ENCODE data around the gene FASTKD1. TPM values are rescaled to one million over a fixed set of nuclear protein-coding genes. Genes with fewer than 3 reads are reported as not detected.
"Not testable (repeated sequence)": the region's sequence is repeated elsewhere in the genome, so short reads cannot be mapped to it uniquely, and the experiment has no call there.

The FASTKD1 gene
- total RNA-seq, 2 experiments from 2014 or later, result 6.3 to 7.2 TPM

DNA sequence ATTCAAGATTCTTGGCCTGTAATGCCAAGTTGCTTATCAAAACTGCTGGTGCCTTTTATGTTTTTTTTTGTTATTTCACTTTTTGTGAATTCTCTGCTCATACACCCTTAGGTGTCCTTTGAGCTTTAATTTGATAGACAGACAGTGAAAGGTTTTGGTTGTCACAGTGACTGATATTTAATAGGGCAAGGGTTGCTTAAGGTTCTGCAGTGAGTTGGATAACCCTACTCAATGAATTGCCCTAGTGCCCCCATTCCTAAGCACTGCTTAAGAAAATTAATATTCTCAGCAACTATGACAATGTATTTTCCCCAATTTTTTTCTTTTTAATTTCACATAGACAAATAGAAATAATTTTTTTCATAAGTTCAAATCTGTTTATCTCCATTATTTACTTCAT, 25.9 kb upstream of the FASTKD1 start:
- intact Hi-C loops (cut with DNase I, micrococcal nuclease), result no loop called here
- peaks cover 10% of the 10 kb centered on the region for H3K4me1 ChIP-seq (ENCODE audit: insufficient read depth, low read length)
- H3K9me3 ChIP-seq (ENCODE audit: control insufficient read depth in 1 of 2, insufficient read depth in 1 of 2, low read length in 2 of 2), result no peaks in the 10 kb centered on the region
- H3K4me3 Mint-ChIP-seq, result no peak overlapping the region
- ATAC-seq (ENCODE audit: poor library complexity) (no peak), DNase-seq (no peak)
- no peak overlapping the region for H3K27ac Mint-ChIP-seq
- H3K27me3 ChIP-seq (ENCODE audit: control insufficient read depth in 1 of 2, insufficient read depth in 2 of 2, low read length in 2 of 2), result no peaks in the 10 kb centered on the region
- no peaks in the 10 kb centered on the region for H3K9me3 Mint-ChIP-seq
- H3K27ac ChIP-seq (ENCODE audit: low read depth in 1 of 2, low read length in 2 of 2), result no peak overlapping the region
- TF ChIP-seq, protein P1, sequence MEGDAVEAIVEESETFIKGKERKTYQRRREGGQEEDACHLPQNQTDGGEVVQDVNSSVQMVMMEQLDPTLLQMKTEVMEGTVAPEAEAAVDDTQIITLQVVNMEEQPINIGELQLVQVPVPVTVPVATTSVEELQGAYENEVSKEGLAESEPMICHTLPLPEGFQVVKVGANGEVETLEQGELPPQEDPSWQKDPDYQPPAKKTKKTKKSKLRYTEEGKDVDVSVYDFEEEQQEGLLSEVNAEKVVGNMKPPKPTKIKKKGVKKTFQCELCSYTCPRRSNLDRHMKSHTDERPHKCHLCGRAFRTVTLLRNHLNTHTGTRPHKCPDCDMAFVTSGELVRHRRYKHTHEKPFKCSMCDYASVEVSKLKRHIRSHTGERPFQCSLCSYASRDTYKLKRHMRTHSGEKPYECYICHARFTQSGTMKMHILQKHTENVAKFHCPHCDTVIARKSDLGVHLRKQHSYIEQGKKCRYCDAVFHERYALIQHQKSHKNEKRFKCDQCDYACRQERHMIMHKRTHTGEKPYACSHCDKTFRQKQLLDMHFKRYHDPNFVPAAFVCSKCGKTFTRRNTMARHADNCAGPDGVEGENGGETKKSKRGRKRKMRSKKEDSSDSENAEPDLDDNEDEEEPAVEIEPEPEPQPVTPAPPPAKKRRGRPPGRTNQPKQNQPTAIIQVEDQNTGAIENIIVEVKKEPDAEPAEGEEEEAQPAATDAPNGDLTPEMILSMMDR (IDR thresholded peaks at IDR 0.05), result no peak
- H3K4me3 ChIP-seq (ENCODE audit: low read length), result no peak overlapping the region
- H3K36me3 Mint-ChIP-seq (ENCODE audit: low read depth), result peaks cover 34% of the 10 kb centered on the region
- ChIA-PET CTCF (no interaction called here), POLR2A (interaction anchor here (0.8 kb wide), 1 partner anchor 26 kb away, joined by 3 read pairs; the partner anchor contains the start of gene FASTKD1)
- H3K4me1 Mint-ChIP-seq (ENCODE audit: low read depth), result peaks cover 57% of the 10 kb centered on the region
- no peaks in the 10 kb centered on the region for H3K27me3 Mint-ChIP-seq
- H3K36me3 ChIP-seq (ENCODE audit: insufficient read depth, low read length), result peaks cover 15% of the 10 kb centered on the region

DNA sequence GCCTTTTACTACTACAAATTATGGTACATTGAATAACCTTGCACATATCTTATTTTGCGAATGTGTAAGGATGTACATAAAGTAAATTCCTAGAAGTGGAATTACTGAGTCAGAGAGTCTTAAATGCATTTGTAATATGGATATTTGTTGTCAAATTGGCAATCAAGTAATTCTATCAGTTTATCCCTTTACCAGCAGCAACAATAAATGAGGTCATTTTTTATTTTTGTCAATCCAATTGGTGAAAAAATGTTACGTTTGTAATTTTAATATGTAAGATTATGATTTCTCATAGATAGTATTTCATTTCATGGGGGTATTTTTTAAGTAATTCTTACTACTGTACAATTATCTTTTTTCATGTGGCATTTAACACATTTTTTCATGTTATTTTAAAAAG, 25.3 kb upstream of the FASTKD1 start:
- peaks cover 57% of the 10 kb centered on the region for H3K4me1 Mint-ChIP-seq (ENCODE audit: low read depth)

DNA sequence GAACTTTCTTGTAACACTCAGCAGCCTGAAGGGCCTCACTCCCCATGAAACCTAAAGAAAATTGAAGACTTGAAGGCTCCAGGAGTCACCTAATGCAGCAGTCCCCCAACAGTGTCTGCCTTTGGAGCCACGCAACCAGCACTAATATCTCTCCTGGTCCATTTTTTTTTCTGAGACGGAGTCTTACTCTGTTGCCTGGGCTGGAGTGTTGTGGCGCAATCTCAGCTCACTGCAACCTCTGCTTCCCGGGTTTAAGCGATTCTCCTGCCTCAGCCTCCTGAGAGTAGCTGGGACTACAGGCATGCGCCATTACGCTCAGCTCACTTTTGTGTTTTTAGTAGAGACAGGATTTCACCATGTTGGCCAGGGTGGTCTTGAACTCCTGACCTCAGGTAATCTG, 22.9 kb upstream of the FASTKD1 start:
- H3K4me3 ChIP-seq (ENCODE audit: low read length); CTCF ChIA-PET; H3K27me3 Mint-ChIP-seq; H3K27me3 ChIP-seq (ENCODE audit: control insufficient read depth in 1 of 2, insufficient read depth in 2 of 2, low read length in 2 of 2); H3K27ac ChIP-seq (ENCODE audit: low read depth in 1 of 2, low read length in 2 of 2); H3K9me3 ChIP-seq (ENCODE audit: control insufficient read depth in 1 of 2, insufficient read depth in 1 of 2, low read length in 2 of 2); H3K36me3 ChIP-seq (ENCODE audit: insufficient read depth, low read length); H3K9me3 Mint-ChIP-seq; H3K27ac Mint-ChIP-seq; DNase-seq; H3K4me3 Mint-ChIP-seq; POLR2A ChIA-PET; ATAC-seq (ENCODE audit: poor library complexity); intact Hi-C loops (cut with DNase I, micrococcal nuclease): not testable (repeated sequence)
- peaks cover 20% of the 10 kb centered on the region for H3K36me3 Mint-ChIP-seq (ENCODE audit: low read depth)
- peaks cover 10% of the 10 kb centered on the region for H3K4me1 ChIP-seq (ENCODE audit: insufficient read depth, low read length)
- H3K4me1 Mint-ChIP-seq (ENCODE audit: low read depth), result peaks cover 46% of the 10 kb centered on the region

More for the DNA sequence above, 25.3 kb upstream of the FASTKD1 start:
- Histone ChIP-seq H3K9me3 (ENCODE audit: control insufficient read depth in 1 of 2, insufficient read depth in 1 of 2, low read length in 2 of 2) (no peaks in the 10 kb centered on the region), H3K36me3 (ENCODE audit: insufficient read depth, low read length) (peaks cover 10% of the 10 kb centered on the region), H3K4me1 (ENCODE audit: insufficient read depth, low read length) (peaks cover 10% of the 10 kb centered on the region), H3K27me3 (ENCODE audit: control insufficient read depth in 1 of 2, insufficient read depth in 2 of 2, low read length in 2 of 2) (no peaks in the 10 kb centered on the region), H3K27ac (ENCODE audit: low read depth in 1 of 2, low read length in 2 of 2) (no peak overlapping the region), H3K4me3 (ENCODE audit: low read length) (no peak overlapping the region)
- intact Hi-C loops (cut with DNase I, micrococcal nuclease), result no loop called here
- Mint-ChIP-seq H3K4me3 (no peak overlapping the region), H3K27me3 (no peaks in the 10 kb centered on the region), H3K36me3 (ENCODE audit: low read depth) (peaks cover 28% of the 10 kb centered on the region), H3K9me3 (no peaks in the 10 kb centered on the region), H3K27ac (no peak overlapping the region)
- TF ChIP-seq, protein P1 (IDR thresholded peaks at IDR 0.05), result no peak
- no peak for ATAC-seq (ENCODE audit: poor library complexity)
- CTCF ChIA-PET, result interaction anchor here (0.6 kb wide), 1 partner anchor 287 kb away, joined by 3 read pairs; no protein-coding TSS in a partner anchor
- POLR2A ChIA-PET, result interaction anchor here (0.8 kb wide), 1 partner anchor 25 kb away, joined by 3 read pairs; the partner anchor contains the start of gene FASTKD1
- DNase-seq, result no peak

DNA sequence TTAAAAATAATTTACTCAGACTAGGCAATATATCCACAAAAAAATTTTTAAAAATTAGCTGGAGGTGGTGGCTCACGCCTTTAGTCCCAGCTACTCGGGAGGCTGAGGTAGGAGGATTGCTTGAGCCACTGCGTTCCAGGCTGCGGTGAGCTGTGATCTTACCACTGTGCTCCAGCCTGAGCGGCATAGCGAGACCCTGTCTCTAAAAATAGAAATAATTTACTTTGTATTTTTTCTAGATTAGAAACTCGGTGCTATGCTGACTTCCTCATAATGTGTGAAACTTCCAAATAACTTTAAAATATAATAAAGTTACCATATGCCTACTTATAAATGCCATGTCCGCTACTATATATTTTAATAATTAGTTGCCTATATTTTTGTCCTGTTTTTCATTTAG, 17.1 kb upstream of the FASTKD1 start:
- CTCF ChIA-PET, result no interaction called here

More for the DNA sequence above, 17.1 kb upstream of the FASTKD1 start:
- peaks cover 23% of the 10 kb centered on the region for H3K36me3 Mint-ChIP-seq (ENCODE audit: low read depth)
- Histone ChIP-seq H3K9me3 (ENCODE audit: control insufficient read depth in 1 of 2, insufficient read depth in 1 of 2, low read length in 2 of 2) (no peaks in the 10 kb centered on the region), H3K36me3 (ENCODE audit: insufficient read depth, low read length) (peaks cover 9% of the 10 kb centered on the region), H3K27me3 (ENCODE audit: control insufficient read depth in 1 of 2, insufficient read depth in 2 of 2, low read length in 2 of 2) (no peaks in the 10 kb centered on the region), H3K27ac (ENCODE audit: low read depth in 1 of 2, low read length in 2 of 2) (no peak overlapping the region), H3K4me1 (ENCODE audit: insufficient read depth, low read length) (peaks cover 24% of the 10 kb centered on the region), H3K4me3 (ENCODE audit: low read length) (no peak overlapping the region)
- no peaks in the 10 kb centered on the region for H3K27me3 Mint-ChIP-seq
- no peak overlapping the region for H3K4me3 Mint-ChIP-seq
- intact Hi-C loops (cut with DNase I, micrococcal nuclease), result no loop called here
- H3K27ac Mint-ChIP-seq, result no peak overlapping the region
- H3K4me1 Mint-ChIP-seq (ENCODE audit: low read depth), result peaks cover 34% of the 10 kb centered on the region
- ATAC-seq (ENCODE audit: poor library complexity) (no peak), DNase-seq (no peak)
- TF ChIP-seq, protein P1 (IDR thresholded peaks at IDR 0.05), result no peak
- POLR2A ChIA-PET, result no interaction called here
- H3K9me3 Mint-ChIP-seq, result no peaks in the 10 kb centered on the region

Measured in CD4-positive, alpha-beta T cell (primary cell).